H9 (cell line): ENCODE data around the gene ASTN2. TPM values are rescaled to one million over a fixed set of nuclear protein-coding genes. Genes with fewer than 3 reads are reported as not detected.

Source experiments
- DNase-seq: peaks from one replicate; pipeline ENCODE4 v3.0.0-alpha.2; 2017
- H2AFZ ChIP-seq: one replicate; pipeline ENCODE4 v1.6.1; 2013; ENCODE audit warnings: mild to moderate bottlenecking, low read length, control low read depth, moderate library complexity
- H2AK5ac ChIP-seq: 2 replicates; pipeline ENCODE4 v1.6.1; 2013; ENCODE audit warnings: low read length, control low read depth, mixed read lengths; ENCODE audit not compliant: insufficient read length
- H2BK120ac ChIP-seq: one replicate; pipeline ENCODE4 v1.6.1; 2013; ENCODE audit warnings: low read depth, mild to moderate bottlenecking, low read length, control low read depth, inconsistent platforms; ENCODE audit not compliant: poor library complexity, severe bottlenecking
- H2BK12ac ChIP-seq: 2 replicates; pipeline ENCODE4 v1.6.1; 2013; ENCODE audit warnings: low read length, control low read depth, mixed read lengths, low read depth; ENCODE audit not compliant: insufficient read length
- H2BK15ac ChIP-seq: 2 replicates; pipeline ENCODE4 v1.6.1; 2013; ENCODE audit warnings: low read depth, low read length, control low read depth
- H2BK20ac ChIP-seq: one replicate; pipeline ENCODE4 v1.6.1; 2013; ENCODE audit warnings: low read depth, mild to moderate bottlenecking, low read length, control low read depth, inconsistent platforms; ENCODE audit not compliant: poor library complexity, severe bottlenecking
- H2BK5ac ChIP-seq: 2 replicates; pipeline ENCODE4 v1.6.1; 2013; ENCODE audit warnings: low read length, control low read depth, mixed read lengths; ENCODE audit not compliant: insufficient read length
- H3K14ac ChIP-seq: 2 replicates; pipeline ENCODE4 v1.6.1; 2013; ENCODE audit warnings: low read length, control low read depth; ENCODE audit not compliant: insufficient read depth
- H3K18ac ChIP-seq: 2 replicates; pipeline ENCODE4 v1.6.1; 2013; ENCODE audit warnings: low read depth, mild to moderate bottlenecking, mixed read lengths, low read length, control low read depth; ENCODE audit not compliant: insufficient read length
- H3K23ac ChIP-seq: 2 replicates; pipeline ENCODE4 v1.6.1; 2013; ENCODE audit warnings: low read length, control low read depth, mixed read lengths, low read depth; ENCODE audit not compliant: insufficient read length
- H3K23me2 ChIP-seq: 2 replicates; pipeline ENCODE4 v1.6.1; 2013; ENCODE audit warnings: low read depth, mild to moderate bottlenecking, mixed read lengths, low read length, control low read depth; ENCODE audit not compliant: insufficient read length, poor library complexity, severe bottlenecking
- H3K27ac ChIP-seq: 2 replicates; pipeline ENCODE4 v1.5.1; 2013; ENCODE audit warnings: low read length, control low read depth, mixed read lengths, low read depth; ENCODE audit not compliant: insufficient read length
- H3K27me3 ChIP-seq: 2 replicates; pipeline ENCODE4 v1.6.1; 2013; ENCODE audit warnings: low read length, control low read depth, inconsistent platforms; ENCODE audit not compliant: insufficient read depth
- H3K4ac ChIP-seq: 2 replicates; pipeline ENCODE4 v1.6.1; 2013; ENCODE audit warnings: low read depth, mild to moderate bottlenecking, control low read depth, inconsistent platforms, low read length, moderate library complexity
- H3K4me1 ChIP-seq: 2 replicates; pipeline ENCODE4 v1.6.1; 2013; ENCODE audit warnings: low read length, control low read depth, inconsistent platforms; ENCODE audit not compliant: insufficient read depth
- H3K4me2 ChIP-seq: 2 replicates; pipeline ENCODE4 v1.6.1; 2013; ENCODE audit warnings: low read length, control low read depth, mixed read lengths; ENCODE audit not compliant: insufficient read length, insufficient read depth
- H3K56ac ChIP-seq: 2 replicates; pipeline ENCODE4 v1.6.1; 2013; ENCODE audit warnings: low read depth, mild to moderate bottlenecking, mixed read lengths, low read length, control low read depth; ENCODE audit not compliant: insufficient read length
- H3K79me1 ChIP-seq: 2 replicates; pipeline ENCODE4 v1.6.1; 2013; ENCODE audit warnings: low read depth, mild to moderate bottlenecking, moderate library complexity, low read length, control low read depth, inconsistent platforms; ENCODE audit not compliant: insufficient read depth, poor library complexity, severe bottlenecking
- H3K79me2 ChIP-seq: 2 replicates; pipeline ENCODE4 v1.6.1; 2013; ENCODE audit warnings: low read length, control low read depth, inconsistent platforms; ENCODE audit not compliant: insufficient read depth
- H3K9ac ChIP-seq: 2 replicates; pipeline ENCODE4 v1.6.1; 2013; ENCODE audit warnings: low read length, control low read depth, mixed read lengths; ENCODE audit not compliant: insufficient read length; ENCODE audit errors: extremely low read depth
- H3K9me3 ChIP-seq: one replicate; pipeline ENCODE4 v1.6.1; 2013; ENCODE audit warnings: low read depth, low read length, inconsistent platforms; ENCODE audit not compliant: control insufficient read depth
- H3T11ph ChIP-seq: one replicate; pipeline ENCODE4 v1.6.1; 2013; ENCODE audit warnings: mild to moderate bottlenecking, low read length, control low read depth, inconsistent platforms
- H4K20me1 ChIP-seq: one replicate; pipeline ENCODE4 v1.6.1; 2013; ENCODE audit not compliant: control insufficient read depth, insufficient read length, insufficient read depth
- H4K5ac ChIP-seq: 2 replicates; pipeline ENCODE4 v1.6.1; 2013; ENCODE audit warnings: low read depth, mild to moderate bottlenecking, mixed read lengths, low read length, control low read depth; ENCODE audit not compliant: insufficient read length
- H4K8ac ChIP-seq: replicated peaks from 2 replicates; pipeline ENCODE4 v1.6.1; 2013; ENCODE audit warnings: low read length, control low read depth, mixed read lengths, low read depth; ENCODE audit not compliant: insufficient read length
- H4K91ac ChIP-seq: 2 replicates; pipeline ENCODE4 v1.6.1; 2013; ENCODE audit warnings: low read depth, mild to moderate bottlenecking, moderate library complexity, mixed read lengths, low read length, control low read depth; ENCODE audit not compliant: insufficient read length
- H3K27ac Mint-ChIP-seq, 3 experiments: 2 replicates in 2 of 3; 3 replicates in 1 of 3; pipeline ENCODE4 v1.8.0; 2020 to 2021; ENCODE audit warnings: mixed read lengths in 3 of 3, mild to moderate bottlenecking in 1 of 3, moderate library complexity in 1 of 3
- H3K27me3 Mint-ChIP-seq: 2 replicates; pipeline ENCODE4 v1.8.0; 2021; ENCODE audit warnings: low read depth, mild to moderate bottlenecking, moderate library complexity, mixed read lengths
- H3K36me3 Mint-ChIP-seq, 3 experiments: 2 replicates in 2 of 3; 3 replicates in 1 of 3; pipeline ENCODE4 v1.8.0; 2020 to 2021; ENCODE audit warnings: low read depth in 3 of 3, mixed read lengths in 3 of 3; ENCODE audit not compliant: insufficient read depth in 1 of 3
- H3K4me1 Mint-ChIP-seq, 2 experiments: 2 replicates each; pipeline ENCODE4 v1.8.0; 2020; ENCODE audit warnings: mixed read lengths in 2 of 2
- H3K4me3 Mint-ChIP-seq, 2 experiments: 2 replicates in 1 of 2; 3 replicates in 1 of 2; pipeline ENCODE4 v1.8.0; 2020 to 2021; ENCODE audit warnings: mild to moderate bottlenecking in 2 of 2, mixed read lengths in 2 of 2, moderate library complexity in 1 of 2
- H3K9me3 Mint-ChIP-seq, 2 experiments: 2 replicates in 1 of 2; 3 replicates in 1 of 2; pipeline ENCODE4 v1.8.0; 2020; ENCODE audit warnings: mild to moderate bottlenecking in 2 of 2, mixed read lengths in 2 of 2, moderate library complexity in 1 of 2
- CTCF ChIP-seq: fragments of 200-600 bp; sonication (generic); conservative IDR thresholded peaks from 3 replicates; pipeline ENCODE4 v1.8.0; 2021; ENCODE audit warnings: antibody characterized with exemption, mild to moderate bottlenecking
- WGBS: extraction: QIAGEN DNeasy Blood & Tissue Kit; methylation state at CpG from one replicate; pipeline ENCODE4 v1.1.7; 2013; ENCODE audit warnings: missing lambda C conversion rate, low lambda C conversion rate, mixed read lengths; ENCODE audit not compliant: insufficient read length; ENCODE audit errors: extremely low coverage; 5-methylcytosine and 5-hydroxymethylcytosine counted together
- total RNA-seq: library from RNA; stranded (reverse); gene quantifications from 2 replicates; pipeline ENCODE4 v1.2.1, GENCODE V29; 2021

The ASTN2 gene
- total RNA-seq, 1 experiment from 2014 or later: 9.7 TPM

DNA sequence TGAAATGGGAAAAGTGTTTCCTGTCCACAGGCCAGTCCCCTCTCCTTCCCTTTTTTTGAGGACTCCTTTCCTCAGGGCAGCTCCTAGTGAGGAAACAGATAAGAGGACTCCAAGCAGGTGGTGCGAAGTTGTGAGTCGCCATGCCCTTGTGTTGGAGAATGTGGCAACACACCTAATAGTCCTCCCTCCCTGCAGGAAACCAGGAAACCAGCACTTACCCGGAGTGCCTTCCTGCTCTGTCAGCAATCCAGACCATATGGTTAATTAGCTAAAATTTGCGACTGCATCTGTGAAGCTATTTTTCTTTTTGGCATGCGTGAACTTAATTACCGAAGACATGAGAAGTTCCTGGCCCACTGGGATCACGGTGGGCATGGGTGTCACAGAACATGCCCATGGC, 657.8 kb downstream of the ASTN2 start:
- Histone ChIP-seq H4K91ac (no peak overlapping the region), H3K4ac (no peak overlapping the region), H3K23me2 (no peaks in the 10 kb centered on the region), H4K8ac (no peak overlapping the region), H3K23ac (no peak overlapping the region), H3K27me3 (no peaks in the 10 kb centered on the region), H3K4me2 (no peak overlapping the region), H2AK5ac (no peak overlapping the region), H4K5ac (no peak overlapping the region), H3K9me3 (no peaks in the 10 kb centered on the region), H3K9ac (no peak overlapping the region), H3K56ac (no peak overlapping the region), H2BK15ac (no peak overlapping the region), H2BK5ac (no peak overlapping the region), H3T11ph (no peak overlapping the region), H3K27ac (no peak overlapping the region), H3K18ac (no peak overlapping the region), H2AFZ (no peak overlapping the region), H3K4me1 (peaks cover 8% of the 10 kb centered on the region; the same call in 1 of the 2 replicates), H4K20me1 (no peaks in the 10 kb centered on the region), H2BK20ac (no peak overlapping the region), H3K79me2 (no peaks in the 10 kb centered on the region), H3K79me1 (no peaks in the 10 kb centered on the region), H2BK12ac (no peak overlapping the region), H3K14ac (no peak overlapping the region), H2BK120ac (no peak overlapping the region)
- H3K4me3 Mint-ChIP-seq: no peak overlapping the region
- TF ChIP-seq CTCF: no peak
- no CpG with 5 or more reads among the region's 7 CpGs for WGBS
- peaks cover 3 to 5% (median 3%) of the 10 kb centered on the region in 3 experiments; a peak in 2 of 7 replicates for H3K36me3 Mint-ChIP-seq
- DNase-seq: no peak
- H3K27ac Mint-ChIP-seq: no peak overlapping the region; a peak in 2 of 7 replicates
- peaks cover 1% of the 10 kb centered on the region; the same call in 1 of the 2 replicates for H3K27me3 Mint-ChIP-seq
- H3K9me3 Mint-ChIP-seq: peaks cover 5% of the 10 kb centered on the region in 2 experiments
- peaks cover 5 to 9% of the 10 kb centered on the region in 2 experiments; a peak in 3 of 4 replicates for H3K4me1 Mint-ChIP-seq
